GM12878 (cell line): ENCODE measurements around the gene SUPT6H. TPM values are rescaled to one million over a fixed set of nuclear protein-coding genes. Genes with fewer than 3 reads are reported as not detected.
A peak's percentile ranks its signal among the peaks of the same experiment; 100 is the strongest.

Experiments
- ATF3 ChIP-seq: IDR thresholded peaks from 2 replicates; pipeline ENCODE4 v1.6.1; 2011; ENCODE audit warnings: low read depth, mild to moderate bottlenecking, low read length, moderate library complexity, borderline replicate concordance; ENCODE audit errors: extremely low read depth
- BCLAF1 ChIP-seq: fragments of 450-650 bp; IDR thresholded peaks from 2 replicates; pipeline ENCODE4 v1.6.1; 2017; ENCODE audit warnings: antibody characterized with exemption, mild to moderate bottlenecking, moderate library complexity
- DPF2 ChIP-seq: fragments of 450-650 bp; IDR thresholded peaks from 2 replicates; pipeline ENCODE4 v1.6.1; 2017; ENCODE audit warnings: mild to moderate bottlenecking
- RAD51 ChIP-seq: fragments of 450-650 bp; IDR thresholded peaks from 2 replicates; pipeline ENCODE4 v1.6.1; 2016; ENCODE audit warnings: moderate library complexity, mild to moderate bottlenecking, inconsistent platforms
- RELA ChIP-seq: fragments of 450-650 bp; IDR thresholded peaks from 2 replicates; pipeline ENCODE4 v1.8.0; 2014; ENCODE audit warnings: borderline replicate concordance; ENCODE audit not compliant: partially characterized antibody
- RELB ChIP-seq: fragments of 450-650 bp; IDR thresholded peaks from 2 replicates; pipeline ENCODE4 v1.6.1; 2017; ENCODE audit warnings: low read depth, mild to moderate bottlenecking, moderate library complexity
- REST ChIP-seq: IDR thresholded peaks from 2 replicates; pipeline ENCODE4 v1.6.1; 2012; ENCODE audit warnings: mild to moderate bottlenecking, low read depth, low read length
- SMAD5 ChIP-seq: IDR thresholded peaks from 2 replicates; pipeline ENCODE4 v1.6.1; 2016; ENCODE audit warnings: antibody characterized with exemption, low read depth
- SREBF1 ChIP-seq: IDR thresholded peaks from 2 replicates; pipeline ENCODE4 v1.6.1; 2012; ENCODE audit warnings: mild to moderate bottlenecking, low read length
- SUZ12 ChIP-seq: fragments of 200-600 bp; sonication (generic); IDR thresholded peaks from one replicate; pipeline ENCODE4 v1.6.1; 2018; ENCODE audit warnings: antibody characterized with exemption, mild to moderate bottlenecking; ENCODE audit not compliant: unreplicated experiment
- ZNF207 ChIP-seq: fragments of 450-650 bp; IDR thresholded peaks from 2 replicates; pipeline ENCODE4 v1.6.1; 2014; ENCODE audit warnings: antibody characterized with exemption, mild to moderate bottlenecking, borderline replicate concordance
- polyA plus RNA-seq, 11 experiments: library from polyadenylated mRNA; depleted of rRNA in 4 of 11; unstranded in 6 of 11; stranded (reverse) in 5 of 11; fragments of >200 nt; fragmentation: Nextera tagmentation in 4 of 11; fragmentation: Illumina TruSeq in 1 of 11; extraction: Ambion mirVana in 4 of 11; extraction: Trizol in 1 of 11; gene quantifications; 1 replicate in 1 of 11; 2 replicates in 10 of 11; pipeline versions ENCODE4 v1.2.1 to v1.2.3, GENCODE V29; 2011 to 2016; ENCODE audit warnings: inconsistent platforms in 2 of 11, missing spikeins in 2 of 11, low read depth in 1 of 11
- total RNA-seq, 4 experiments: library from RNA; depleted of rRNA in 3 of 4; stranded (reverse); fragments of >200 nt in 3 of 4; fragmentation: Illumina TruSeq in 1 of 4; extraction: Trizol in 1 of 4; gene quantifications; 2 replicates each; pipeline versions ENCODE4 v1.2.1 to v1.2.3, GENCODE V29; 2013 to 2021

Gene SUPT6H
- total and polyA plus RNA-seq, 10 of the 15 experiments (the other 5 are each of a cell fraction or from before 2014, with no cell fraction given) = 1.7 to 58.8 (median 37.7) TPM

GRCh38 chr17:28728364-28729200 is 66.6 kb downstream of the SUPT6H start, which contains the start of gene NEK8 (continued):
- TF ChIP-seq RELB (peak; percentile 51; the same call in 1 of the 2 replicates), REST (no peak), SUZ12 (no peak), ATF3 (no peak), ZNF207 (no peak), RAD51 (no peak), BCLAF1 (no peak), SMAD5 (no peak), SREBF1 (0 out of 2 replicates have a peak, but pooled peaks have one; percentile 10), RELA (no peak), DPF2 (peak; percentile 83; the same call in 1 of the 2 replicates)
